DMS 273 (cell line): Measurements from ENCODE around the gene NR2E3.
"Not testable (repeated sequence)": the region's sequence is repeated elsewhere in the genome, so short reads cannot be mapped to it uniquely, and the experiment has no call there.

Source experiments
- DNase-seq: peaks from one replicate; lab custom pipeline; 2025; ENCODE audit not compliant: unreplicated experiment; lab: John Stamatoyannopoulos, UW

The NR2E3 gene

DNA sequence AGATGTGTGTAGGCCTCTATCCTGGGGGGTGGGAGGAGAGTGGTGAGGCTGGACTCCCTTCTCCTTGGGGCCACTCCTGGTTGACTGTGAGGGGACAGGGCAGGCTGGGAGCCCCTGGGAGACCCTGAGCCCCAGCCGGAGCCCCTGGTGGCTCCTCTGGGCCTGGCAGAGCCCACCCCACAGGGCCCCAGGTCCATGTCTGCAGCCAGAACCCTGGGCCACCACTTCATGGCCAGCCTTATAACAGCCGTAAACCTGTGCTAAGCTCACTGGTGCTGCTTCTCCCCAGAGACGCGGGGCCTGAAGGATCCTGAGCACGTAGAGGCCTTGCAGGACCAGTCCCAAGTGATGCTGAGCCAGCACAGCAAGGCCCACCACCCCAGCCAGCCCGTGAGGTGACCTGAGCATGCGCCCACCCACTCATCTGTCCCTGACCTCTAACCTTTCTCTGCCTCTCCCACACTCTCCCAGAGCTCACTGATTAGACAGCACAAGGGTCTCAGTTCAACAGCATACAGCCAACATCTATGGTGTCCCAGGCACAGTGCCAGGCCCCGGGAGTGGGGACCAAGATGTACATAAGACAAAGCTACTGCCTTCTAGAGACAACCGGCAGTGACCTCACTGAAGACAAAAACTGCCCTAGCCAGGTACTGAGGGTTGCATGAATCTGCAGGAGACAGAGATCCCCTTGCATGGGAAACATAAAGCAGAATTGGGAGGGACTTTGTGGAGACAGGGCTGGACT is 3.5 kb downstream of the NR2E3 start:
- no peak for DNase-seq

DNA sequence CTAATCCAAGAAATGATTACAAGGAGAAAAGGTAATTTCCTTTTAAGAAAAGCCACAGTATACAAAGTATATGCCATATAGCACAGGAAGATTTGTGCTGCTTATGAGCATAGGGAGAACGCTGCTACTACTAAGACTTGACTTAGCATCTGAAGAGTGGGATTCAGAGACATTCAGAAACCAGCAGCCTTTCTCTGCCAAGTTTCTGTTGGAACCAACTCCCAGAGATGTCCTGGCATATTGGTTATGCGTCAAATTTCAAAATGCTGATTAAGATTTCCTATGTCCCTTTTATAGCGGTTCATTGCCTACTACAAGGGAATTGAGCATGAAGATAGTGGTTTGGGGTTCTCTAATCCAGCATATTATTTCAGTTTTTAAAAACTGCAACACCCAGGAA is 4.9 kb downstream of the NR2E3 start:
- DNase-seq, result no peak

DNA sequence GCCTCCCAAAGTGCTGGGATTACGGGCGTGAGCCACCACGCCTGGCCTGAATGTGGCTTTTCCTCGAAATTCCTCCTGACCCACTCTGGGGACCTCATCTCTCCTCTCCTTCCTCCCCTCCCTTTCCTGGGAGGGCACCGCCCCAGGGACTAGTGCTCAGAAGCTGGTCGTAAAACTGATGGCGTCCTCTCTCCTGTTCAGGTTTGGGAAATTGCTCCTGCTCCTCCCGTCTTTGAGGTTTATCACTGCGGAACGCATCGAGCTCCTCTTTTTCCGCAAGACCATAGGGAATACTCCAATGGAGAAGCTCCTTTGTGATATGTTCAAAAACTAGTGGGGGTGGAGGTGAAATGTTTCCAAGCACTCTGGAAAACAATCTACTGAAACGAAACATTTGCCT is 7.0 kb downstream of the NR2E3 start:
- DNase-seq, result no peak

DNA sequence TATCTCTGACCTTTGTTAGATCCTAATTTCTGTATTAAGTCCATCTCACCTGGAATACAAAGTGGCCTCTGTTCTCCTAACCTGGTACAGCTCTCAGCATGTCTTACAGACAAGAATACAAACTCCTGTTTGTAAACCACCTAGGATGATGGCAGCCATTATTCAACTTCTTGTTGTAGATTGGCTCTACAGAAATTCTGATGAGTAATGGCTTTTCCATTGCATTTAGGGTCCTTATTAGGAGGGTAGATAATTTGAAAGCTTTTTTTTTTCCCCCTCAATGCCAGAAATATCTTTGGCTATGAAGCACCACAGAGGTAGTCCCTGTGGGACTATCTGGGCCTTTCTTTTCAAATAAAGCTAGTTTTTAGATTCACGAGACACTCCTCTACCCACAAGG is 9.8 kb downstream of the NR2E3 start:
- no peak for DNase-seq

DNA sequence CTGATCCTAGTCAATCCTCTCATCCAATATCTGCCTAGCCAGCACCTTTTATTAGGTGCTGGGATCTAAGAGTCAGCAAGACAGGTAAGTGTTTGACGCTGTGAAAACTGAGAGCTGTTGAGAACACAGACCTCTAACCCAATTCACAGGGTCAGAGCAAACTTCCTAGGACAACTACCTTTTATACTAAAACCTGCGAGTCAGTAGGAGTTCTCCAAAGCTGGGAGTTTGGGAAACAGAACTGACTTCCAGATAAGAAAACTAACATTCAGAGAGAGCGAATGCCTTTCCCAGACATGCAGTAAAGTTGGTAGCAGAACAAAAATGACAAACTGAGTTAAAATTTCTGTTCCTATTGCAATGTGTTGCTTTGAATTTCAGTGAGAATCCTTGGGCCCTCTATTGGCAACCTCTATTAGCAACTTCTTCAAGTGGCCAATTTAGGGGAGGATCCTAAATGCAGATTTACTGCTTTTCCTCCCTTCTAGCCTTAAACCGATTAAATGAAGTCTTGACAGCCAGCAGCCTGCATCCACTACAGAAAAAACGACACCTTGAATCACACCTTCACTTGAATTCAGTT is 11.3 kb downstream of the NR2E3 start:
- DNase-seq, result no peak

DNA sequence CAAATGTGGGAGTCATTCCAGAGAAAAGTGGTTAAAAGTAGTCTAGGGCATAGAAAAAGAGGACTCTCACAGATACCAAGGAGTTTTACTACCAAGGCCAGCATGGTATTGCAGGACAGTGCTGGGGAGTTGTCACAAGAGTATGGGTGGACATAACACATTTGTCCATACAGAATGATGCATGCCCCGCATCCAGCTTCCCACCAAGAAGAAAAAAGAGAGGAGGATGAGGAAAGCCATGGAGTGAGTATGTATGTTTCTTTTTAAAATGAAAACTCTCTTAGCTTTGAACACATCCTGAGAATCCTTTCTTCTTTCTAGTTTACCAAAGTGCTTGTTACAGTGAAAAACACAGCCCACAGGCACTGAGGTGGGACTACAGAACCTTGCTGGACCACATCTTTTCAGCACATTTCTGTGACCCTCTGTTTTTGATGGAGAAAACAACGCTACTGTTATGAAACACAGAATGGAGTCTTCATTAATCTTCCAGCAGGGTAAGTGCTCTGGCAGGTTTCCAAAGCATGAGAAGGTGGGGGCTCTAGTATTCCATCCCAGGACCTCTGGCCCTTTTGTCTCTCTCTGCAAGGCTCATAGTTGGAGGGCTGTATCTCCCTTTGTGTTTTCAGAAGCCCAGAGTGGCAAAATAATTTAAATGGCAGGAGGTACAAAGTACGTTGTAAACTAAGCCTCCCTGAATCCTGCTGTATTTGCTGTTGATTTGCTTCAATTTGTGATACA is 12.7 kb downstream of the NR2E3 start:
- DNase-seq, result no peak

DNA sequence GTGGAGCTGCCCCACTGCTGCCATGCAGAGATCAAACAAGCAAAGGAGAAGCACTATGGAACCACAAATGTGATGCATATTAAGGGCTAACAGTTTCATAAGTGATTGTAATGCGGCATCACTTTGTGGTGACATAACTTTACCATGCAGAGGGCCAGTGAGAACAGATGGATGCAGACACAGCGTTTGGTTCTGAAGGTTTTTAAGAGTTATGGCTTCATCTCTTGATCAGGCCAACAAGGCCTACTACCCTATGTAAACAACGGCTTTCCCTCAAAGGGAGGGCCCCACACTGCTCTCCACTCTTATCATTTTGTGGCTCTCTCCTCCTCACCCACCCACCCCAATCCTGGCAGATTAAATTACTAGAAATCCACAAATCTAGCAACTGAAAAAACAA is 13.4 kb downstream of the NR2E3 start:
- DNase-seq, result no peak

DNA sequence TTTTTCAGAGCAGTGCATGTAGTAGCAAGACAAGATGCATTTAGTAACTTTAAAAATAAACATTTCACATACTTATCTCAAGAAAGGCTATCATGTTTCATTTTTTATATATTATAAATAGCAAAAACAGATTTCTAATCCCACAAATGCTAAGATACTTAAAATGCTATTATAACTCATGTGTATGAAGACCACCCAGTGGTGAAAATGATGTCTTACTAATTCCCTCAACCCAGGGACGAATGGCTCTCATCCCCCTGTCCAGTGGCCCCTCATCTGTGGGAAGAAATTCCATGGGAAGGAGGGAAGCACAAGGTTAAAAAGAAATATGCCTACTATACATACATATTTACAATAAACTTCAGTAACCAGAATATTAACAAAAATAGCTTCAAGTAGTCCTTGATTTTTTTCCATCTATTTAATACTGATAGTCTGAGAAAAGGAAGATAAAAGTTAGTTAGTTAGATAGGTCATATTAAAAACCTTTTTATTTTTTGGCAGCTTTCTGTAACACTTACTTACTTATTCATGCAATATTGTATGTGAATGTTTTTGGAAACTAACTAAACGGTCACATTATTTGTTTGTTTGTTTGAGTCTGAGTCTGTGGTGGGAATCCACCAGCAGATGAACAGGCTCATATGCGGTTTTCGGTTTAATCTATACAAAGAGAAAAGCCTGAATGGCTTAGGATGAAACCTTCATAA is 14.8 kb downstream of the NR2E3 start:
- DNase-seq, result no peak

DNA sequence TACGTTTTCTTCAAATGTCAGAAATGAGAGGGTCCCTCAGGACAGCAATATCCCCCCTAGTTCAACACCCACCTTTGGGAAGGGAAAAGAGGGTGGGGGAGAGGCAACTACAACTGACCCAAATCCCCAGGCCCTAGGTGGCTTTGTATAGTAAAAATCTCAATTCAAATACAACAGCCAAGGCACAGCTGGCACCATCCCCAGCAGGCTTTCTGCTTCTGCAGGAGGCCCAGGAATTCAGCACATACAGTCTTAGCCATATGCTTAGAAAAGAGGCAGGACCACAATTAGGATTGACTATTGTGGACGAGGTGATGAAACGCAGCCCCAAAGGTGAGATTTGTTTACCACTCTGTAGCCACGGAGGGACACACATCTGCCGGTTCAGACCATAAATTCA is 15.8 kb downstream of the NR2E3 start:
- DNase-seq, result no peak

DNA sequence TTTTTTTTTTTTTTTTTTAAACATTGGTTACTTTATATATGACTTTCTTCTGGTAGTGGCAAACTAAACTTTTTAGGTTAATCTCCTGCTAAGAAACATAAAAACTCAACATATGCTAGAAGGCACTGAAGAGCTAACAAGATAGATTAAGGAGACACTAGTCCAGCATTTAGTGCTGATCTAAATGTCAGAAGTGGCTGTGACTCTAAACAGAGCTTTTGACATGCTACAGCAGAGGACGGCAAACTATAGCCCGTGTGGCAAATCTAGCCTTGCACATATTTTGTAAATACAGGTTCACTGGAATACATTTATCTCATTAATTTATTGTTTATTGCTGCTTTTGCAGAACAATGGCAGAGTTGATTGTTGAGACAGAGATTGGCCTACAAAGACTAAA is 20.6 kb downstream of the NR2E3 start:
- no peak for DNase-seq

DNA sequence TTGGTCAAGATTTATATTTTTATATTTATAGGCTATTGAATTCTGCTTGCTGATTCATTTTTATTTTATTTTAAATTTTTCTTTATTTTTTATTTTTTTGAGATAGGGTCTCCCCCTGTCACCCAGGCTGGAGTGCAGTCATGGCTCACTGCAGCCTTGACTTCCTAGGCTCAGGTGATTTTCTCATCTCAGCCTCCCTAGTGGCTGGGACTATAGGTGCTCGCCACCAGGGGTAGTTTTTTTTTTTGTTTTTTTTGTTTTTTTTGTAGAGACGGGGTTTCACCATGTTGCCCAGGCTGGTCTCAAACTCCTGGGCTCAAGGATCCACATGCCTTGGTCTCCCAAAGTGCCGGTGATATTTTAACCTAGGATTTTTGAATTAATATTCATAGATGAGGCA is 31.2 kb downstream of the NR2E3 start:
- no peak for DNase-seq

DNA sequence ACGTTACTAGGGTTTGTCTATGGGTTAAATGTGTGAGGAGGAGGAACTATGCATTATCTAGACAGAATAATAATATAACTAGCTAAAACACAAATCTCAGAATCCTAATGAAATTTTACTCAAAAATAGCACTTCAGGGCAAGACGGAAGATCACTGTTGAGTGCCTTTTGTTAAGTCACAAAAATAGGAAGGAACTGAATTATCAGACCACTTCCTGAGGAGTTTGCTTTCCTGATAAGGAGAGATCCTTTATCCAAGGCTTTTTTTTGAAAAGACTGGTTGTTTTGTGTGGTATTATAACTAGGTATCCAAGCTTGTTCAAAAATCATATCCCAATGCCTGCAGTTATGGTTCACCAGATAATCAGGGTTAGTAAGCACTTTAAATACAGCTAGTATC is 34.6 kb downstream of the NR2E3 start:
- DNase-seq, result no peak

DNA sequence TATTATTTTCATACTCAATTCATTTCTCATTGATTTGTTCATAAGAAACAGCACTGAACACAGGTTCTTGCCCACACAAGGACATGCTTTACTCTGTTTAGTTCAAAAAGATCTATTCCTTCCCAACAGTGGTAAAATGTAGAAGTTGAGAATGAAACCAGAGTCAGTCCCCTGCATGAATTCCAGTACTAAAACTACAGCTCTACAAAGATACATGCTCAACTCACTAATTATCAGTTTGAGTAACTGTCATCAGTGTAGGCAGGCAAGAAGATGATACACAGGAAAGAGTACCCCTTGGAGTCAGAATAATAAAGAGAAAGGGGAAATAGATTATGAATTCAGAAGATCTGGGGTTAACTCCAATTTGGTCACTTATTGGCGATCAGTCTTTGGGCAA is 43.2 kb downstream of the NR2E3 start:
- no peak for DNase-seq

DNA sequence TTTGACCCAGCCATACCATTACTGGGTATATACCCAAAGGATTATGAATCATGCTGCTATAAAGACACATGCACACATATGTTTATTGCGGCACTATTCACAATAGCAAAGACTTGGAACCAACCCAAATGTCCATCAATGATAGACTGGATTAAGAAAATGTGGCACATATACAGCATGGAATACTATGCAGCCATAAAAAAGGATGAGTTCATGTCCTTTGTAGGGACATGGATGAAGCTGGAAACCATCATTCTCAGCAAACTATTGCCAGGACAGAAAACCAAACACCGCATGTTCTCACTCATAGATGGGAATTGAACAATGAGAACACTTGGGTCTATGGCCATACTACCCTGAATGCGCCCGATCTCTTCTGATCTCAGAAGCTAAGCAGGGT is 47.9 kb downstream of the NR2E3 start:
- not testable (repeated sequence) for DNase-seq
